SU-DHL-6 (cell line): Measurements from ENCODE around the gene GLS.

Source experiments
- H2AFZ ChIP-seq: fragments of 200-600 bp; sonication (generic); 2 replicates; pipeline ENCODE4 v1.6.1; 2014; ENCODE audit warnings: low read depth, mild to moderate bottlenecking, moderate library complexity, mixed read lengths, antibody characterized with exemption, low read length; ENCODE audit not compliant: severe bottlenecking
- H3F3A ChIP-seq: fragments of 200-600 bp; shearing (Covaris generic); 2 replicates; pipeline ENCODE4 v1.6.0; 2016; ENCODE audit warnings: antibody characterized with exemption, mild to moderate bottlenecking; ENCODE audit not compliant: insufficient read depth
- H3K27ac ChIP-seq: fragments of 200-600 bp; sonication (generic); 2 replicates; pipeline ENCODE4 v1.5.1; 2016; ENCODE audit warnings: low read depth, mild to moderate bottlenecking, low read length, moderate library complexity, mixed read lengths
- H3K27me3 ChIP-seq: fragments of 200-600 bp; sonication (generic), shearing (Covaris generic); 2 replicates; pipeline ENCODE4 v1.6.0; 2014; ENCODE audit warnings: mild to moderate bottlenecking, low read length
- H3K36me3 ChIP-seq: fragments of 200-600 bp; sonication (generic); 2 replicates; pipeline ENCODE4 v1.6.1; 2014; ENCODE audit warnings: mild to moderate bottlenecking, low read length, mixed read lengths
- H3K4me2 ChIP-seq: fragments of 300-600, 200-600 bp; shearing (Covaris generic), sonication (generic); 2 replicates; pipeline ENCODE4 v1.6.0; 2014; ENCODE audit warnings: low read length, low read depth, mild to moderate bottlenecking; ENCODE audit not compliant: poor library complexity, severe bottlenecking
- H3K4me3 ChIP-seq: fragments of 200-600 bp; sonication (generic); 2 replicates; pipeline ENCODE4 v1.5.1; 2014; ENCODE audit warnings: antibody characterized with exemption, low read length, mild to moderate bottlenecking, mixed read lengths; ENCODE audit not compliant: insufficient read depth, poor library complexity, severe bottlenecking
- H3K79me2 ChIP-seq: fragments of 200-600 bp; sonication (generic); 2 replicates; pipeline ENCODE4 v1.6.1; 2014; ENCODE audit warnings: mild to moderate bottlenecking, low read length, moderate library complexity; ENCODE audit not compliant: insufficient read depth
- H3K9ac ChIP-seq: fragments of 200-600 bp; sonication (generic); 2 replicates; pipeline ENCODE4 v1.7.0; 2014; ENCODE audit warnings: mild to moderate bottlenecking, low read length
- H3K9me2 ChIP-seq: fragments of 200-600 bp; sonication (generic); replicated peaks from 2 replicates; pipeline ENCODE4 v1.6.1; 2014; ENCODE audit warnings: low read length; ENCODE audit not compliant: insufficient read depth
- H3K9me3 ChIP-seq: fragments of 200-600 bp; sonication (generic); 2 replicates; pipeline ENCODE4 v1.6.1; 2014; ENCODE audit warnings: low read length, mixed read lengths; ENCODE audit not compliant: insufficient read depth
- H4K20me1 ChIP-seq: fragments of 200-600 bp; sonication (generic); 2 replicates; pipeline ENCODE4 v1.6.1; 2014; ENCODE audit warnings: low read depth, mild to moderate bottlenecking, antibody characterized with exemption, low read length, moderate library complexity, mixed read lengths
- CTCF ChIP-seq: fragments of 200-600 bp; sonication (generic); IDR thresholded peaks from one replicate; pipeline ENCODE4 v1.5.1; 2017; ENCODE audit warnings: antibody characterized with exemption, mild to moderate bottlenecking, low read length, moderate library complexity; ENCODE audit not compliant: insufficient read depth, poor library complexity, severe bottlenecking
- EZH2phosphoT487 ChIP-seq: fragments of 200-600 bp; sonication (generic), shearing (Covaris generic); conservative IDR thresholded peaks from 2 replicates; pipeline ENCODE4 v1.6.1; 2018; ENCODE audit warnings: mild to moderate bottlenecking, antibody characterized with exemption, low read length, moderate library complexity, mixed read lengths

GLS gene

DNA sequence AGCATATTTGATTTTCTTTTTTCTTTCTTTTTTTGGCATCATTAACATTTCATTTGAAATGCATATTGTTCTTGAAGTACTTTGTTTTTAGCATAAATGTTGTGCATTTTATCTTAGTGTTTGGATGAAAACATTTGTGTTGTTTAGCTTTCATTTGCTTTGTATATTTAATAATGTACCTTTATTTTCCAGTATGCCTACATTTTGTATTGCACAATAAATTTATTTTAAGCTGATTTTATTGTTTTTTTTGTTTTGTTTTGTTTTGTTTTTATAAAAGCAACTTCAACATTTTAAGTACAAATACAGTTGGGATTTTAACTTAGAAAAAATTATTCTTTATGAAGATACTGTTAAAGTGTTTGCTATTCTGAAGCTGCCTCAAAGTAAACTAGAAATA, 54.4 kb downstream of the GLS start:
- H3K9ac ChIP-seq = no peak overlapping the region
- no peak overlapping the region for H3K4me2 ChIP-seq
- H3K27ac ChIP-seq = no peak overlapping the region
- H3K9me3 ChIP-seq = no peaks in the 10 kb centered on the region
- H3K36me3 ChIP-seq = peaks cover 61% of the 10 kb centered on the region
- TF ChIP-seq CTCF (no peak), EZH2phosphoT487 (no peak)
- no peaks in the 10 kb centered on the region for H3K9me2 ChIP-seq
- H3K27me3 ChIP-seq = no peaks in the 10 kb centered on the region
- H3F3A ChIP-seq = peaks cover 50% of the 10 kb centered on the region; the same call in 1 of the 2 replicates
- no peaks in the 10 kb centered on the region for H3K79me2 ChIP-seq
- peaks cover 5% of the 10 kb centered on the region; the same call in 1 of the 2 replicates for H4K20me1 ChIP-seq
- no peak overlapping the region for H3K4me3 ChIP-seq
- no peak overlapping the region for H2AFZ ChIP-seq

DNA sequence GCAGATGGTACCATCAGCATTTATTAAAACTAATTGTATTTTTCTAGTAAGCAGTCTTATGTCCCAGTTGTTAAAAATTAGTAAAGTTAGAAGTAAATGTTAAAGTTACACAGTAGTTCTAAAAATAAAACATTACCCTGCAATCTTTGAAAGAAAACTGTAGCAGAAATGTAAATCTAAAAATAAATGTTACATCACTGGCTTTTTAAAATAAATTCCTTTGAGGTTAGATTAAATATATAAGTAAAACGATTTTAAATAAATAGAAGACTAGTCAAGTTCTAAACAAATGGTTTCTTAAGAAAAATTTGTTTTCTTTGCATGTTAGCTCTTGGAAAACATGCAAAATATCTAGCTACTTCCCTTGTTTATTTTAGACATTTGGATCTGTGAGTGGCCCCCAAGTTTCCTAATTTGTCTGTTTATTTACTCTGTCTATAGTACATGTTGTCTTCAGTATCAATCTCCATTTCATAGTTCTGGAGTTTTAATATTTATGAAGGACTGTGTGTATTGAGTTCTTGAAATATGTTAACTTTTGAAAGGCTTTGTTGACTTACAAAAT, 58.2 kb downstream of the GLS start:
- Histone ChIP-seq H3K9ac (no peak overlapping the region), H3K79me2 (no peaks in the 10 kb centered on the region), H3K4me3 (no peak overlapping the region), H3K36me3 (peaks cover 26% of the 10 kb centered on the region), H3K9me2 (no peaks in the 10 kb centered on the region), H3K9me3 (no peaks in the 10 kb centered on the region), H3K27ac (no peak overlapping the region), H4K20me1 (0 out of 2 replicates have a peak, but pooled peaks cover 5% of the 10 kb centered on the region), H3F3A (peaks cover 35% of the 10 kb centered on the region; the same call in 1 of the 2 replicates), H3K4me2 (no peak overlapping the region), H2AFZ (no peak overlapping the region), H3K27me3 (no peaks in the 10 kb centered on the region)
- TF ChIP-seq CTCF (no peak), EZH2phosphoT487 (no peak)

DNA sequence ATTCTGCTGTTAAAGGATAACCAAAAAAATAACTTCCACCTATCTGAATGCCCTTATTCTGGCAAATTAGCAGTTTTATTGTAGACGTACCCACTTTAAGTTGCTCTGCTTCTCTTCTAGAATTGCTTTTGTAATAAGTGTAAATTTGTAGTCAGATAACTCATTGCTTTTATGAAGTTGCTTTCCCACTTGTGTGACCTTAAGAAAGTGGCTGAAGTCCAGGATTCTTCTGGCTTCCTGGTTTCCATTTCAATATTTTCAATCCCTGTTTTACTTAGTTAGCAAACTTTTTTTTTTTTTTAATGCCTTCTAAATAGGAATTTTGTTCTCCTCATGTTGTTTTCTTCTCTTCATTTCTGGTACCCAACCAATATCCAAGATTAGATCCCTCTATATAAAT, 59.8 kb downstream of the GLS start:
- H3K27me3 ChIP-seq = no peaks in the 10 kb centered on the region
- H3K79me2 ChIP-seq = no peaks in the 10 kb centered on the region
- no peaks in the 10 kb centered on the region for H3K9me3 ChIP-seq
- 0 out of 2 replicates have a peak, but pooled peaks cover 5% of the 10 kb centered on the region for H4K20me1 ChIP-seq
- H3K9ac ChIP-seq = no peak overlapping the region
- H2AFZ ChIP-seq = no peak overlapping the region
- H3K36me3 ChIP-seq = peaks cover 20% of the 10 kb centered on the region
- H3K9me2 ChIP-seq = no peaks in the 10 kb centered on the region
- peaks cover 29% of the 10 kb centered on the region; the same call in 1 of the 2 replicates for H3F3A ChIP-seq
- TF ChIP-seq CTCF = no peak
- TF ChIP-seq EZH2phosphoT487 = no peak
- H3K4me2 ChIP-seq = no peak overlapping the region
- H3K27ac ChIP-seq = no peak overlapping the region
- no peak overlapping the region for H3K4me3 ChIP-seq
